Esophagus muscularis mucosa (tissue), 4 donors: ENCODE results near the gene NMT2. TPM values are rescaled to one million over a fixed set of nuclear protein-coding genes. Genes with fewer than 3 reads are reported as not detected.

Source experiments
- DNase-seq: peaks from one replicate; pipeline ENCODE4 v3.0.0-alpha.2; 2017; ENCODE audit errors: extremely low spot score
- H3K27ac ChIP-seq, 4 donors: fragments of 200-600 bp; sonication (generic); replicated peaks in 1 of 4; 1 replicate in 3 of 4; 2 replicates in 1 of 4; pipeline ENCODE4 v1.5.1; 2016 to 2019; ENCODE audit warnings: mild to moderate bottlenecking in 1 of 4
- H3K27me3 ChIP-seq, 4 donors: fragments of 200-600 bp; sonication (generic); one replicate each; pipeline versions ENCODE4 v1.5.1 to v1.6.0; 2016 to 2019
- H3K36me3 ChIP-seq, 4 donors: fragments of 200-600 bp; sonication (generic); one replicate each; pipeline ENCODE4 v1.5.1; 2016 to 2019
- H3K4me1 ChIP-seq, 4 donors: fragments of 200-600 bp; sonication (generic); one replicate each; pipeline ENCODE4 v1.5.1; 2016 to 2019
- H3K4me3 ChIP-seq, 4 donors: fragments of 200-600 bp; sonication (generic); 1 replicate in 2 of 4; 2 replicates in 2 of 4; pipeline ENCODE4 v1.5.1; 2016 to 2019; ENCODE audit warnings: mild to moderate bottlenecking in 4 of 4, moderate library complexity in 1 of 4
- H3K9me3 ChIP-seq, 4 donors: fragments of 200-600 bp; sonication (generic); 1 replicate in 3 of 4; 2 replicates in 1 of 4; pipeline ENCODE4 v1.5.1; 2016 to 2019
- CTCF ChIP-seq, 3 experiments: fragments of 200-600 bp in 2 of 3; fragments of 450-650 bp in 1 of 3; sonication (generic) in 2 of 3; IDR thresholded peaks; one replicate each; pipeline ENCODE4 v1.5.1; 2017 to 2019; ENCODE audit warnings: antibody characterized with exemption in 3 of 3, mild to moderate bottlenecking in 2 of 3, moderate library complexity in 1 of 3
- EP300 ChIP-seq: sonication (generic); formaldehyde crosslinking; IDR thresholded peaks from one replicate; pipeline ENCODE4 v1.6.1; 2017; ENCODE audit warnings: antibody characterized with exemption
- POLR2A ChIP-seq: fragments of 450-650 bp; IDR thresholded peaks from one replicate; pipeline ENCODE4 v1.6.1; 2017; ENCODE audit warnings: antibody characterized with exemption, moderate library complexity, mild to moderate bottlenecking, low read depth
- POLR2AphosphoS5 ChIP-seq, 2 donors: sonication (generic); formaldehyde crosslinking; IDR thresholded peaks; one replicate each; pipeline ENCODE4 v1.6.1; 2017; ENCODE audit warnings: antibody characterized with exemption in 2 of 2
- WGBS: methylation state at CpG from one replicate; pipeline ENCODE4 v1.1.5; 2018; 5-methylcytosine and 5-hydroxymethylcytosine counted together
- intact Hi-C: fragments of 100-400 bp; cut with DNase I; formaldehyde crosslinking; loops from one replicate; pipeline ENCODE4 v1.15.1; 2023
- total RNA-seq, 4 donors: library from RNA; depleted of rRNA; stranded (reverse); fragments of >200 nt; gene quantifications; one replicate each; pipeline versions ENCODE4 v1.1.0 to v1.2.1, GENCODE V29; 2016

NMT2 gene
- 10 to 100 TPM; 14.1 to 23.2 (median 16.0) TPM for total RNA-seq

GRCh38 chr10:15168291-15168785 lies at the start of gene NMT2:
TSS of gene NMT2 (minus strand) at chr10:15168693. CDS start at chr10:15168612, 81 bp downstream.
- no peaks in the 10 kb centered on the region for H3K27me3 ChIP-seq
- H3K4me3 ChIP-seq, result peak within 1 kb of the TSS; percentile 76 to 99 (median 94)
- H3K36me3 ChIP-seq, result no peaks in the 10 kb centered on the region
- no peaks in the 10 kb centered on the region for H3K9me3 ChIP-seq
- 0% methylated on average over 1 of the region's 70 CpGs for WGBS
- TF ChIP-seq EP300, result no peak
- peak; percentile 97 to 98 for TF ChIP-seq POLR2AphosphoS5 (IDR thresholded peaks at IDR 0.05)
- TF ChIP-seq POLR2A, result peak; percentile 79
- TF ChIP-seq CTCF (IDR thresholded peaks at IDR 0.05), result peak; percentile 27 to 59 (median 28)
- H3K4me1 ChIP-seq, result peaks cover 14 to 35% (median 32%) of the 10 kb centered on the region in 4 donors
- intact Hi-C loops, result loop anchor here (5.0 to 10.0 kb wide), 2 partner anchors 211 to 294 kb away; partner anchors contain the start of genes MEIG1 and SUV39H2
- no peak for DNase-seq
- peak within 1 kb of the TSS; percentile 89 to 96 (median 92) for H3K27ac ChIP-seq

- Histone ChIP-seq H3K4me1 (no peaks in the 10 kb centered on the region), H3K4me3 (no peak overlapping the region), H3K9me3 (no peaks in the 10 kb centered on the region), H3K27ac (no peak overlapping the region), H3K36me3 (peaks cover 0 to 45% (median 12%) of the 10 kb centered on the region in 4 donors), H3K27me3 (no peaks in the 10 kb centered on the region)
- TF ChIP-seq POLR2AphosphoS5 (IDR thresholded peaks at IDR 0.05) (no peak), POLR2A (no peak), CTCF (IDR thresholded peaks at IDR 0.05) (no peak), EP300 (no peak)
- DNase-seq, result no peak
- 93% methylated on average over 6 of the region's 6 CpGs for WGBS
- intact Hi-C loops, result no loop called here
These were observed 48.2 kb upstream of the NMT2 start for GRCh38 chr10:15216700-15217099.

GRCh38 chr10:15214237-15214636 lies 45.7 kb upstream of the NMT2 start:
- intact Hi-C loops, result no loop called here
- Histone ChIP-seq H3K4me1 (peaks cover 5 to 9% (median 6%) of the 10 kb centered on the region in 4 donors), H3K4me3 (no peak overlapping the region), H3K9me3 (no peaks in the 10 kb centered on the region), H3K27ac (no peak overlapping the region), H3K27me3 (no peaks in the 10 kb centered on the region), H3K36me3 (peaks cover 0 to 35% (median 10%) of the 10 kb centered on the region in 4 donors)
- WGBS, result 94% methylated on average over 13 of the region's 17 CpGs
- DNase-seq, result no peak
- TF ChIP-seq CTCF (IDR thresholded peaks at IDR 0.05), result no peak
- TF ChIP-seq POLR2A, result no peak
- TF ChIP-seq EP300, result no peak
- TF ChIP-seq POLR2AphosphoS5 (IDR thresholded peaks at IDR 0.05), result no peak

- no peak for DNase-seq
- Histone ChIP-seq H3K36me3 (peaks cover 0 to 28% (median 10%) of the 10 kb centered on the region in 4 donors), H3K27ac (no peak overlapping the region), H3K4me1 (peaks cover 5 to 9% (median 6%) of the 10 kb centered on the region in 4 donors), H3K4me3 (no peak overlapping the region), H3K9me3 (no peaks in the 10 kb centered on the region), H3K27me3 (no peaks in the 10 kb centered on the region)
- TF ChIP-seq EP300 (no peak), POLR2A (no peak)
- intact Hi-C loops, result no loop called here
- WGBS, result 95% methylated on average over 16 of the region's 18 CpGs
These were observed 45.0 kb upstream of the NMT2 start for GRCh38 chr10:15213461-15213861.

GRCh38 chr10:15211464-15211979 lies 43.0 kb upstream of the NMT2 start:
- no peak for DNase-seq
- intact Hi-C loops, result loop anchor here (2.0 kb wide), 2 partner anchors 159 to 207 kb away; partner anchors contain the start of gene FAM171A1
- Histone ChIP-seq H3K36me3 (peaks cover 0 to 29% (median 10%) of the 10 kb centered on the region in 4 donors), H3K27me3 (no peaks in the 10 kb centered on the region), H3K27ac (no peak overlapping the region), H3K4me1 (peaks cover 5 to 9% (median 6%) of the 10 kb centered on the region in 4 donors), H3K9me3 (no peaks in the 10 kb centered on the region), H3K4me3 (no peak overlapping the region)
- TF ChIP-seq EP300 (no peak), CTCF (IDR thresholded peaks at IDR 0.05) (no peak), POLR2AphosphoS5 (IDR thresholded peaks at IDR 0.05) (no peak), POLR2A (no peak)
- 92% methylated on average over 6 of the region's 6 CpGs for WGBS
